T-helper 22 cell (primary cell): ENCODE data around the gene USP10.
A peak's percentile ranks its signal among the peaks of the same experiment; 100 is the strongest.

Experiments
- DNase-seq: peaks from one replicate; pipeline ENCODE4 v3.0.0-alpha.2; 2020; ENCODE audit warnings: low read depth

USP10 gene

DNA sequence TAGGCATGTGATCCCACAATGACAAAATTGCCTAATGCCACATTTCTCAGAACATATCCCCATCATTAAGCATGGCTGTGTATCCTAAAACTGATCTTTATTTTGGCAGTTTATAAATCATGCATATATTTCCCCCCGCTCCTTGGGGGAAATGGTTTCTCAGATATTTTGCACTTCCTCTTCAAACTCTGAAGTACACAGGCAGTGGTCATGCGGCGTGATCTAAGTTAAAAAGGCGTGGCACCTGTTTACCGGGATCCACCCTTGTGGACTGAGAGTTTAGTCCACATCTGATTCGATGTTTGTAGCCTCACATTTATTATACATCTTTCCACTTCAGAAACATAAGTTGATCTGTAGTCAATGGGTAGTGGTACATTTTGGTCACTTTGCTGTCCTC lies 51.4 kb downstream of the USP10 start:
- no peak for DNase-seq

DNA sequence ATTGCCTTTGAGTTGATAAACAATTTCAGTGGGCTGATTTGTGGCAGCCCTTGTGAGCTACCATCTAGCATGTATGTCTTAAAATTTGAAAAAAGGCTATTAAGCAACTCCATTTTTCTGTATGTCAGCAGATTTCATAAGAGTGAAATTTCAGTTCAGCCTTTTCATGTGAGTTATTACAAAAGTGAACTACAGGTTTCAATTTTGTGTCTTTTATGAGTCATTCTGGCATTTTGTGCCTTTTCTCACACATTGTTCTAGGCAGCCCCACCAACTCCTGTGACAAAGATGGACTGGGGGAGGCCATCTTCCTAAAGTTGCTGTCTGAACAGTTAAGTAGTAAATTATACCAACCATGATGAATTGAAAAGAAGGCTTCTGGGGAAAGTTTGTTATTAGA lies 52.1 kb downstream of the USP10 start:
- DNase-seq, result no peak

DNA sequence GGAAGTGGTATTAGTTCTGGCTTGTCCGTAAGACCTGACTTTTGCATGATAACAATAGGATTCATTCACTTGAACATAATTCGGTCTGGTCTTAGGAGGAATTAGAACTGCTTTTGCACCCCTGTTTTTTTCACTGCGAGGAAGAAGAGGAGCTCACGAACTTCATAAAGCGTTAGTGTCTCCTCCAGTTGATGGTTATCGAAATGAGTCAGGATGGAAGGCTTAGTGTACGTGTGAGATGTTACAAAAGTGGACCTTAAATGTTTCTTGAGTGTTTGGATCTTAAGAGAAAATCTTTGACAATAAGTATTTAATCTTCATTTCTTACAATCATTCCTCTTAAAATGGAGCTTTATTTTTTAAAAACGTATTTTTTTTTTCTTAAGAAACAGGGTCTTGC lies 52.8 kb downstream of the USP10 start:
- DNase-seq, result no peak

DNA sequence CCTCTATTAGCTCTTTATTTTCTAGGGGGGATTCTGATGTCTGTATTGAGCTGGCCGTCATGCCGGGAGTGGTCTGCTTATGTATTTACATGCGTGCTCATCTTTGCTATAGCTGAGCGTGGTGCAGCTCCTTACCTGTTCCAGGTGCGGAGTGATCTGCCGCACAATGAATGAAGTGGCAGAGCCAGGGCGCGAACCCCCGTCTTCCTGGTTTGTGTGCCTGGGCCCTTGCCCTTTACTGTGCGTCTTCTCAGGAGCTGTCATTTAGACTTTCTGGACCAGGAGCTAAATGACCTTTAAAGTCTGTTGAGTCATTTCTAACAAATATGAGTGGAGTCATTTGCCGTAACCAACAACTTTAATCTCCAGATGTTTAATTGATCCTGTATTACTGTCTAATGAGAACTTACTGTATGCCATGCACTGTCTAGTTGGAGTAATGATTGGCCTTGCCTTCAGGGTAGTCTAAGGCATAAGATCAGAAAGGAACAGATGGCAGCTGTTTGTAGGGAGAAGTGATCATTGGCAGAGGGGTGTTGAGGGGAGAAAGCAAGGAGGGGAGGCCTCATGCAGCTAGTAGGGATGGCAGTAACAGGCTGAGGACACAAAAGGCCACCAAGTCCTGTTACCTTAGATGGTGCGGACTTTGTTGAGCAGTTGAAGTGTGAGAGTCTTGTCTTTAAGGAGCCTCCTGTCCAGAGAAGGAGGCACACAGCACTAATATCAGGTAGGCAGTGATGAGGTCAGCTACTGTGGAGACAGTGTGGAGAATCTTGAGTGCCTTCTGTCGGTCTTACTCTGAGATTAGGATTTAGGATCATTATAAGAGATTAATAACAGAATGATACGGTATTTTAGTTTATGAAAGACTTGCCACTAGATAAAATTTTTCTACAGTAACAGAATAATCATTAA lies 53.9 kb downstream of the USP10 start:
- no peak for DNase-seq

DNA sequence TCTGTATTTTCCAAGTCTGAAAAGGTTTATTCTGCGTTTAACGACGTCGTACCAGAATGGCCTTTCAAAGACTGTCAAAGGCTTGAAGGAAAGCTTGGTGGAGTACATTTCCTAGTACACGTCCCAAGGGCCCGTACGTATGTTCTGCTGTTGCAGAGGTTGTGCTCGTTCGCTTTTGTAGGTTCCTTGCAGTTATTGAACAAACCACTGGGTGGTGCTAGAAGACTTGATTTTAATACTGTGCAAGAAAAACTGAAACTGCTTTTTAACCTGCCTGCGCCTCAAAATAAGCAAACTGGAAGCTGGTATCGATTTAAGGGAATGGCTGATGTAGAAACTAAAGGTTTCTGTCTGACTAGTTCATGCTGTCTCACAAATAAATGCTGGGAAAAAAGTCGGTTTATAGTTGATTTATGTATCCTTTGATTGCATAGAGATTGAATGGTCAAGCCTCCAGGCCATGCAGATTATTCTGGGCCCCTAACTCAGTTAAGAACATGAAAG lies 54.6 kb downstream of the USP10 start:
- DNase-seq, result peak; percentile 49

DNA sequence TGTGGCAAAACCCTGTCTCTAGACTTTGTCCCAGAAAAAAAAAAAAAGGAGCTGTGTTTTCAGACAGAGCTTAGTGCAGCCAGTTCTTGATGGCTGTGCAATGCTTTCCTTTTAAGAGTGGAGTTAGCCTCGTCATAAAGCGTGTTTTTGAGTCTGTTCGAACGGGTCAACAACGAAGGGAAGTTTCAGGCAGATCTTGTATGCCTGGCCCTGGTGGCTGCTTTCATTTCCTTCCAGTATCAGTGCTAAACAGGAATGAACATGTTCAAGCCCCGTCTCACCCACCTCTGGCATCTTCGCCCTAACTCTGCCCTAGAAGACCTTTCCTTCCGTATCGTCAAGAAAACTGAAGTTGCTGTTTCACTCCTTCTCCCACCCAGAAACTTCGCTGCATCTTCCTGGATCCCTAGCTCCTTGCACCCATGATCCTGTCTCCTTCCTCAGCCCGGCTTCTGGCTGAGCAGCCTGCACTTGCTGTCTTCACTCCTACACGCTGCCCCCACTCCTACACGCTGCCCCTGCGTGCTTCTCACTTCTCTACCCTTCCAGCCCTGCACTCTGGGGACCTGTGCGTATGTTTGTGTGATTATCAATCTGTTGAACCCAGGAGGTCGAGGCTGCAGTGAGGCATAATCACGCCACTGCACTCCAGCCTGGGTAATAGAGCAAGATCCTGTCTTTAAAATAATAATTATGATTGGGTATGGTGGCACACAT lies 55.3 kb downstream of the USP10 start:
- DNase-seq, result no peak

DNA sequence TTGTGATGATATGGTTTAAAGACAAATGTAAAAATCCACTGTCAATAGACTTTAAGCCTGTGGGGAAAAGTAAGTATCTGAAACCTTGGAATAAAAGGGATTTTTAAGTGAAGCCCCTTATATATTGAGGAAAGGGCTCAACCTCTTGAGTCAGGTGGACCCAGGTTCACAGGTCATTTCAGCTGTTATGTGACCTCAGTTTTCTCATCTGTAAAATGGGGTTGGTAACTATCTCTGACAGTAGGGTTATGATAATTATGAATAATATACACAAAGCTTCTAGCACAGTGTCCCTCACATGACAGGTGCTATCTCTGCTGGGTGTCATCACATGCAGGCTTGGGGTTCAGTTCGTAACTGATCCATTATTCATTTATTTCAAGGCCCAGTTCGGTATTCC lies 57.0 kb downstream of the USP10 start:
- no peak for DNase-seq

DNA sequence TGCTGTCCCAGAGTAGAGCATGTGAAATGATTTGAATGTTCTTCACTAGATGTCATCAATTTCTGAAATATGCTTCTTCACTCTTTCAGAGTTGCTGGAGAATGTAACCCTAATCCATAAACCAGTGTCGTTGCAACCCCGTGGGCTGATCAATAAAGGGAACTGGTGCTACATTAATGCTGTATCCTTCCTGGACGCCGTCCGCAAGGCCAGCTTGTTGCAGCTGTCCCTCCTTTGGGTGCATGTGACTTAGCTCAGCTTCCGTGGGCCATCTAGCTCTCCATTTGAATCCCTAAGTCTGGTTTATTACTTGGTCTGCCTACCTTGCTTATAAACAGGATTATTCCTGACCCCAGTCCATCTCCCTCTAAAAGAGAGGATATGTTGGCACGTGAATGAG lies 58.8 kb downstream of the USP10 start:
- DNase-seq, result no peak

DNA sequence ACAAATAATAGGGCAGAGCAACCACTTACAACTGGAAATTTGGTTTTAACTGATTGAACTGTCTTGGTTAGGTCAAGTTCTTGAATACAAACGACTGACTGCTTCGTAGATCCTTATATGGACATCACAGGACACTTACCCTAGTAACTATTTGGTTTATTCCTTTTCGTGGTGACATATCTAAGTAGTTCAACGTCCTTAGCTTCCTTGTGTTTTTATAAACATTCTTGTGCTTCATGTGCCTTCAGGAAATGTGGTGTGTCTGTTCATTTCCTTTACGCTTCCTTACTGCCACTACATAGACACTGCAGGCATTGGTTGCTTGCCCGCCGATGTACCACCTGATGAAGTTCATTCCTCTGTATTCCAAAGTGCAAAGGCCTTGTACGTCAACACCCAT lies 59.3 kb downstream of the USP10 start:
- DNase-seq, result peak; percentile 69

DNA sequence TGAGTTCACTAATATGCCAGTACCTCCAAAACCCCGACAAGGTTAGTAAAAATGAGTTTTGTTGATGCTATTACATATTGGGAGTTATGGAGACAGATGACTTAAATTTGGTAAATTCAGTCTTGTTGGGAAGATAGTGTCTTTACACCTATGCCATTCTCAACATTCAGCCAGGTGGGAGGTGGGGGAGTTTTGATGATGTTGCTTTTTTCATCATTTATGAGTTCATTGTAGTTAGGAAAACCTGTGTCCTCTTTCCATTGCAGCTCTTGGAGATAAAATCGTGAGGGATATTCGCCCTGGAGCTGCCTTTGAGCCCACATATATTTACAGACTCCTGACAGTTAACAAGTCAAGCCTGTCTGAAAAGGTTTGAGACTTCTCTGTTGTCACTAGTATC lies 60.1 kb downstream of the USP10 start:
- no peak for DNase-seq

DNA sequence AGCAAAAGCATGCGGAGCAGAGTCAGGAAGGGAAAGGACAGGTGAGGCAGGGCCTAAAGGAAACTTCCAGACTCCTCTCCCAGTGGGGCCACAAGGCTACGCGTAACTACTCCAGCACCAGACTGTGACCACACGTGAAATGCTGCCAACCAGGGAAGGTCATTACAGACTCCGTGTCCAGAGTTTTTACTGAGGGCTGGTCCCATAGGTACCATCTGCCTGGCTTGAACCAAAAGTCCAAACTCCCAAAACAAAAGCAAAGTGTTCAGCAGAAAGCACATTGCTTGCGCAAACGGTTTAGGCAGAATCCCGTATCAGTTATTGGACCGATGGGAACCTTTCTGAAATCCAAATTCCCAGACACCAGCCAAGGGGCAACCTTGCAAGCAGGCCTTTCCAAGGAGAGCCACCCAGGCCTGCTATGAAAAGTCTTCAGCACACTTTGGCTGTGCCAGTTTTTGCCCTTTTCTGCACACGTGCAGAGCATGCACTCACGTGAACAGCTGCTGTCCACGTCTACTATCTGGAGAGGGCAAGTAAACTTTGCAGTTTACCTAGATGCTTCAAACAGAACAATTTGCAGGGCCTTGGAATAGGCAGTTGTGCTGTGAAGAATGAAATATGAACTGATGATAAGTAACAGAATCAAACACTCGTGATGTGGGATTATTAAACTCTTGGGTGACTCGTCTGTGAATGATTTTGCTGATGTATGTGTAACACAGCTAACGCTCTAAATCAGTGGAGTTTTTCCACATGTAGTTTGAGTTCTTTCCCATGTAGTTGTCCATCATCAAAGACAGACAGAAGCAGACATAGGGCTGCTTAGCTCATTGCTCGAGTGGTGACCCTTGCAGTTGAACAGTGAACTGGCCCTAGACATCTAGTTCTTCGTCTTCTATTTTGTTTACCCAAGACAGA lies 61.9 kb downstream of the USP10 start:
- DNase-seq, result no peak

DNA sequence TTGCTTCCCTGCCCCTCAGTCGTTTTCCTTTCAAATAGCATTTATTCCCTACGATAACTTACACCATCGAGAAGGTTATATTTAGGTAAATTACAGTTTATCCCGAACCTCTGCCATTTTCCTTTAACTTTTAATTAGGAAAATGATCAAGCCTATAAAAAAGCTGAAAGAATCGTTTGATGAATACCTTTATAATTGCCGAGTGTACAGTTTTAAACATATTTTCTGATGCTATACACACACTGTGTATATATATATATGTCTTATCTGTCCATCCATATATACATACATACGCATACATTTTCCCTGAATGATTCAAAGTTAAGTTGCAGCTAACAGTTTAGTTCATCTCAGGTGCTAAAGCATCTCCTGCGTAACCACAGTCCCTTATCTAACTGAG lies 63.4 kb downstream of the USP10 start:
- no peak for DNase-seq

DNA sequence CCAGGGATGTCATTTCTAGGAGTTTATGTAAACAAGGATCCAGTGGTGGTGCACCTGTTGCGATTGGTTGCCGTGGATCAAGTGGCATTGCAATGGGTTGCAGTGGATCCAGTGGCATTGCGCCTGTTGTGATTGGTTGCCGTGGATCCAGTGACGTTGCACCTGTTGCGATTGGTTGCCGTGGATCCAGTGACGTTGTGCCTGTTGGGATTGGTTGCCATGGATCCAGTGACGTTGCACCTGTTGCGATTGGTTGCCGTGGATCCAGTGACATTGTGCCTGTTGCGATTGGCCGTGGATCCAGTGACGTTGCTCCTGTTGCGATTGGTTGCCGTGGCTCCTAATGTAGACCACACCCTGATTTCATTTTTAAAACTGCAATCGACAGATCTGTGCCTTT lies 63.8 kb downstream of the USP10 start:
- no peak for DNase-seq

DNA sequence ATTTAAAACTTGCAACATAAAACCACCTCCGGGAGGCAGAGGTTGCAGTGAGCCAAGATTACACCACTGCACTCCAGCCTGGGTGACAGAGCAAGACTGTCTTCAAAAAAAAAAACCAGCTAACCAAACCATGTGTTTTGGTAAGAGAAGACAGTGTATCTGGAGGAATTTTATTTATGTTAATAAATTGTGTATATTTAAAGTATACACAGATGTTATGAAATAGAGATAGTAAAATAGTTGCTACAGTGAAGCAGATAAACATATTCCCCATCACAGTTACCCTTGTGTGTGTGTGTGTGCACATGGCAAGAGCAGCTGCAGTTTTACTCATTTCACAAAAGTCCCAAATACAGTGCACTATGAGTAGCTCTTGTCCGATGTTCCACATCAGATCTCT lies 65.2 kb downstream of the USP10 start:
- DNase-seq, result no peak

DNA sequence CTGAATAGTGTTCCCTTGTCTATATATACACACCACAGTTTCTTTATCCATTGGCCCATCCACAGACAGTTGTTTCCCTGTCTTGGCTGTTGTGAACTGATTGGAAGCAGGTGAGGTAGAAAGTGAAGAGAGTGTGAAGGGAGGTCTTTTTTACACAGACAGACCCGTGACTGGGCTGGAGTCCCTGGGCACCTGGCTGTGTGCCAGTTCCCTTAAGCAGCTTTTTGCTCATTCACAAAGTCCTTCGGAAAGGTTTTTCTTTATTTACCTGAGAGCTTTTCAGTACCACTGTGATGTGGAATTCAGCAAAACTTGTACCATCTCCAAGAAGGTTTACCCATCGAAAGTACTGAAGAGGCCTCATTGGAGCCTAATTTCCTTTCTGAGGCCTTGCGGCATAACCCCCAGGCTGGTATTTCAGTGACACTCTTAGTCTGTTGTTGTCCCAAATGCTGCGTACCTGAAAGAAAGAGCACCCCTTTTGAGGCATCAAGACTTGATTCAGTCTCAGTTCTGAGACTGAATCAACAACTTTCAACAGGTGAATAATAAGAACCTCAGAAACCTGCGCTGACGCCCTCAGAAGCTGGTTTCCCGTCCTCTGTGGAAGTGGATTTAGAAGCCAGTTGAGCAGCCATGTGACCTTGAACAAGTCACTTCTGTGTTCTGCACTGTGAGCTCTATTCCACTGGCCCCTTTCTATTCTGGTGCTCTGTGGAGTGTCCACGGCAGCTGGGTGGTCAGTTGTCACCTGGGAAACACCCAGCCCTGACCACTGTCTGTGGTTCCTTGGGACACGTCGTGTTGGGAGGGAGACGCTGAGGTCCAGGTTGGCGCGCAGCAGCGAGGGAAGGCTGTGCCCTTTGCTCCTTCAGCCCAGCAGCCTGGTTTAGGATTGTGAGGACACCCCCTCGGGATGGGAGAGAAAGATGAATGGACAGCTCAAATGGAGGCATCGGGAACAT lies 66.1 kb downstream of the USP10 start:
- no peak for DNase-seq

DNA sequence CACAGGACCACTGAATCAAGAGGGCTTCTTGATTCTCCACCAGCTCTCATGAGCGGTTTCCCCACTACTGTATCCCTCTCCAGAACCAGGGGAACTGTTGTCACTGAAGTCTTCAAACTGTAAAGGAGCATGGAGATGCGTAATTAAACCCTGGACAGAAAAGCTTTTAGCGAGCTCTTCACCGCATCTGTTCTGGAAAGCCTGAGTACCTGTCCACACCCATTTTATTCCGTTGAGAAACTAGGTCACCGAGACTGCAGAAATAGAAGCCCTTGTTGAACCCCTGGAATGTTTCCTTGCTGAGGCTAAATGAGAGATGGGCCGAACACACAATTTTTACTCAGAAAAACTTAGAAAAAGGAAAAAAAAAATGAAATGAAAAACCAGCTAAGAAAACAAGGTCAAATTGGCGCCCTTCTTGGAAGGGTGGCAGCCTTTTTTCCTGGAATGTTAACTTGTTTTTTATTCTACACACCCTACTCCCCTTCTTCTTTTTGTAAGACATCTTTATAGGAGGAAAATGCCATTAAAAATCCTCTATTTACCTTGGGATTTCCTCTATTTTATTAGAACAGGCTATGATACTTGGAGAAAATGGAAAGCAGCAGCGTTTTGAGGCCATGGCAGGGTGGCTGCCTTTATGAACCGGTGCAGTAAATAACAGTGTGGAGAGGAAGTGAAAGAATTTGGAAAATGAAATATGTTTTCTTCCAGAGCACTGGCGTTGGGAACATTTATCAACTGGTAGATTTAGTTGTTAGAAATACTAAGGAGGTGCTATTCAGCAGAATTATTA lies 67.4 kb downstream of the USP10 start:
- DNase-seq, result no peak

DNA sequence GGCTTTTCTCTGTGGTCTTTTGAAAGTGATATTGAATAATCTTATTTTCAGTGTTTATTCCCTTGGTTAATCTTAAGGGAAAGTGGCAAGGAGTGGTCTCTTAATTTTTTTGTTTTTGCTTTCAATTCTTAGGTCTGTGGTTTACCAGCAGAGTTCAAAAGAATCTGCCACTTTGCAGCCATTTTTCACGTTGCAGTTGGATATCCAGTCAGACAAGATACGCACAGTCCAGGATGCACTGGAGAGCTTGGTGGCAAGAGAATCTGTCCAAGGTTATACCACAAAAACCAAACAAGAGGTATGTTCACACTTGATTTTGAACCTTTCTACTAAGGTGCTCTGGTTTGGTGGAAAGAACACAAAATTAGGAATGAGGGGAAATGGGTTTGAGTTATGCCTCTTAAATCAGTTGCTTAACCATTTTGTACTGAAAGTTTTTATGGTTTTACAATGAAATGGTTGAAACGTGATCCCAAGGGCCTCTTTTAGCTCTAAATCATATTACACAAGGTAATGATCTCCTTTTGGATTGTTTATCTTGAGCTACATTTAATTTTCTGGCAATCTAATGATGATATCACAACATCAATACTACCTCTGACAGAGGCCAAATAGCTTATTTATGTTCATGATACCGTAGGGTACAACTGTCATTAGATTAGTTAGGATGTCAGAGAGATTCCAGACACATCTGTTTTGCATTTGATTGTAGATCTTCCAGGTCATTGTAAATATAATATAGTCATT lies 68.4 kb downstream of the USP10 start:
- DNase-seq, result no peak

DNA sequence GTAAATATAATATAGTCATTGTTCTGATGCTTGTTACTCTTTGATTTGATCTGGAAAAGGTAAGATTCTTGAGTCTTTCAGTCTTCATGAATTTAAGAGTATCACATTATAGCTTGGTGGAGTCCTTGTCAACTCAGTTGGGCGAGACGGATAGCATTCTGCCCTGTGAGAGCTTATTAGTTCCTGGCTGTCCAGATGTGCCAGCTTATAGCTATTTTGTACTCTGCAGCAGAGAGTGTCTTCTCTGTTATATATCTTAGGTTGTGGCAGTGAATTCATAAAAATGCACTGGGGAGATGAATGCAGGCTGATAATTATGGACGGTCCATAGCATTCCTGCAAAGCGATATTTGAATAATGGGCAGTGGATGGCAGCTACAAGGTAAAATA lies 69.0 kb downstream of the USP10 start:
- no peak for DNase-seq

DNA sequence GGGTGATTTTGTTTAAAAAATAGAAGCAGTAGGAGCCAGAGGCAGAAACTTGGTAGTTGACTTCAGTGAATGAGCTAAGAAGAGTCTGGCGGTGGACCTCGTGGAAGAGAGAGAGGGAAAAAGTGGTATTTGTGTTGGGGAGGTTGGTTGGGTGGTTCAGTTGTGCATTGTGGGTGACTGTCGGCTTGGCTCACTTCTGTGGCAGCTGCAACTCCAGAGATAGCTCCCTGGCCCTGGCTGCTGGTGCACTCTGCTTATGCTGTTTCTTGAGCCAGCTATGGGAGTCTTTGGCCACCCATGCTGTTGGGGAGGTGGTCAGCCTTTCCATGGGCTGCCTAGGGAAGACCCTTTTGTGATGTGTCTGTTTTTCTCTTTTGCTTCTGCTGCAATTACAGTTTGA lies 69.6 kb downstream of the USP10 start:
- no peak for DNase-seq

DNA sequence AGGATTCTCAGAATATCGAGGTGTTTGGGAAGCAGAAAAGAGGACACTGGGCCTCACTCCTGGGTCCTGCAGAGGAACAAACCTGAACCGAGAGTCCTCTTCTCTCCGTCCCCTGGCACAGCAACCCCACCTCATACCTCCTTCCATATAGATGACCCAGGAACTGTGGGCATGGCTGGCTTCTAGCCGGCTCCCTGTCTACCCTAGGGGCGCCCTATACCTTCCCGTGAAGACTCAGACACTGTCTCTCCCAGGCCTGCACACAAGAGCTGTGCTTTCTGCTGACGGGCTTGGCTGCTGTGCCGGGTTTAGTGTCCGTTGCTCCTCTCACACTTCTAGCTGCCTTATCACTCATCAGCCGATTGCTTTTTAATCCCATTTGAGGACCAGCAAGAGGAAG lies 73.5 kb downstream of the USP10 start:
- DNase-seq, result no peak
